ENCODE results near the gene TUBB4A. TPM values are rescaled to one million over a fixed set of nuclear protein-coding genes. Genes with fewer than 3 reads are reported as not detected.
"Not testable (repeated sequence)": the region's sequence is repeated elsewhere in the genome, so short reads cannot be mapped to it uniquely, and the experiment has no call there.

TUBB4A gene
- total RNA-seq: 1 to 10 TPM; 7.1 to 8.9 TPM
- 5.9 TPM for polyA plus RNA-seq

- no peaks in the 10 kb centered on the region for H3K36me3 ChIP-seq (ENCODE audit: insufficient read depth, low read length)
- peaks cover 0 to 5% of the 10 kb centered on the region in 2 donors for H3K27me3 Mint-ChIP-seq
- H3K27ac ChIP-seq (ENCODE audit: low read depth, low read length): no peak within 1 kb of the TSS
- H3K9me3 Mint-ChIP-seq: peaks cover 0 to 2% (median 0%) of the 10 kb centered on the region in 5 donors
- POLR2A ChIA-PET: no interaction called here
- peak within 1 kb of the TSS; percentile 78 to 91 (median 84) for H3K4me3 Mint-ChIP-seq
- peaks cover 8% of the 10 kb centered on the region for H3K4me1 ChIP-seq (ENCODE audit: insufficient read depth, low read length)
- H3K4me3 ChIP-seq (ENCODE audit: low read length): peak within 1 kb of the TSS; percentile 37
- peaks cover 3% of the 10 kb centered on the region for H3K27me3 ChIP-seq (ENCODE audit: insufficient read depth, low read length, poor library complexity, severe bottlenecking)
- H3K9me3 ChIP-seq (ENCODE audit: low read length): no peaks in the 10 kb centered on the region
- H3K4me1 Mint-ChIP-seq: peaks cover 14 to 41% (median 16%) of the 10 kb centered on the region in 3 donors
- DNase-seq: peak in 4 of 5 donors; percentile 12 to 62 (median 38)
- peak within 1 kb of the TSS in 5 of 8 donors; percentile 50 to 88 (median 57) for H3K27ac Mint-ChIP-seq
- CTCF ChIA-PET: interaction anchor here (1.3 to 2.6 kb wide), 2 partner anchors 15 to 21 kb away, joined by 4 to 6 read pairs; partner anchors contain the start of gene DENND1C
- peaks cover 0 to 6% (median 1%) of the 10 kb centered on the region in 3 donors for H3K36me3 Mint-ChIP-seq
Observed at GRCh38 chr19:6501740-6502648, at the start of gene TUBB4A. Gene TUBB4A, minus strand, starts transcription at chr19:6502309. Its CDS starts 97 bp downstream, at chr19:6502212.

DNA sequence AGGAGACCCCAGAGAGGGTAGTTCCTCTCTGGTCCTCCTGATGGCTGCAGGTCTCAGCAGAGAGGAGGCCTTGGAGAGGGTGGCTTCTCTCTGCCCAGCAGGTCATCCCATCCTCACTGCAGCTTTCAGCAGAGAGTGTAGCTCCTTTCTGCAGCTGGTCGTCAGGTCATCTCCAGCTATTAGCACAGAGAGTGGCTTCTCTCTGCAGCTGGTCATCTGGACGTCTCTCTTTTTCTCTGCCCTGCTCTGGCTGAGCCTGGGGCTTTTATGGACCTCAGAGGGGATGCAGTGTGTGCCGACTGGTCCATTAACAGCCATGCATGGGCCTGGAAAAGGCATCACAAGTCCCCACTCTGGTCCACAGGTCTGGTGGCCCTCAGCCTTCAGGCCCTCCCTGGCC is 49.0 kb upstream of the TUBB4A start:
- Histone ChIP-seq H3K36me3 (ENCODE audit: insufficient read depth, low read length) (no peaks in the 10 kb centered on the region), H3K9me3 (ENCODE audit: low read length) (no peaks in the 10 kb centered on the region), H3K27me3 (ENCODE audit: insufficient read depth, low read length, poor library complexity, severe bottlenecking) (no peaks in the 10 kb centered on the region), H3K4me3 (ENCODE audit: low read length) (peak overlapping the region; percentile 47), H3K4me1 (ENCODE audit: insufficient read depth, low read length) (peaks cover 8% of the 10 kb centered on the region), H3K27ac (ENCODE audit: low read depth, low read length) (no peak overlapping the region)
- ChIA-PET POLR2A (interaction anchor here (1.4 kb wide), 1 partner anchor 29 kb away, joined by 6 read pairs; no protein-coding TSS in a partner anchor), CTCF (interaction anchor here (0.6 to 2.4 kb wide), 11 partner anchors 8 to 332 kb away, joined by 3 to 13 read pairs (median 4); partner anchors contain the start of gene VAV1)
- H3K4me1 Mint-ChIP-seq: peaks cover 10 to 15% (median 10%) of the 10 kb centered on the region in 3 donors
- no peak overlapping the region for H3K4me3 Mint-ChIP-seq
- no peak overlapping the region for H3K27ac Mint-ChIP-seq
- no peak for DNase-seq
- H3K36me3 Mint-ChIP-seq: no peaks in the 10 kb centered on the region
- no peaks in the 10 kb centered on the region for H3K27me3 Mint-ChIP-seq
- no peaks in the 10 kb centered on the region for H3K9me3 Mint-ChIP-seq

DNA sequence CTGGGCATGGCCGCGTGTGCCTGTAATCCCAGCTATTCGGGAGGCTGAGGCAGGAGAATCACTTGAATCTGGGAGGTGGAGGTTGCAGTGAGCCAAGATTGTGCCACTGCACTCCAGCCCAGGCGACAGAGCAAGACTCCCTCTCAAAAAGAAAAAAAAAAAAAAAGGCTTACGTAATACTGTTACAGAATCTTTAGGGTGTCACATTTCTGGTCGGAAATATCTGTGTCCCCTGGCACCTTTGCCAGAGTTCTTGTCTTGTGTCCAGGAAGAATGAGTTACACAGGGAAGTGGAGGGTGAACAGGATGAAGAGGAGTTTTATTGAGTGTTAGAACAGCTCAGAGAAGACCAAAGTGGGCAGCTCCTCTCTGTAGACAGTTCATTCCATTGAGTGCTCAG is 48.6 kb upstream of the TUBB4A start:
- DNase-seq; H3K27me3 ChIP-seq (ENCODE audit: insufficient read depth, low read length, poor library complexity, severe bottlenecking); H3K36me3 Mint-ChIP-seq; H3K9me3 ChIP-seq (ENCODE audit: low read length); H3K4me3 ChIP-seq (ENCODE audit: low read length); POLR2A ChIA-PET; H3K4me1 ChIP-seq (ENCODE audit: insufficient read depth, low read length); H3K9me3 Mint-ChIP-seq; H3K27me3 Mint-ChIP-seq; H3K36me3 ChIP-seq (ENCODE audit: insufficient read depth, low read length); H3K27ac ChIP-seq (ENCODE audit: low read depth, low read length): not testable (repeated sequence)
- Mint-ChIP-seq H3K4me3 (peak overlapping the region in 1 of 7 donors; percentile 23), H3K27ac (peak overlapping the region in 3 of 8 donors; percentile 43 to 66 (median 43)), H3K4me1 (peaks cover 10 to 15% (median 10%) of the 10 kb centered on the region in 3 donors)
- CTCF ChIA-PET: interaction anchor here (0.6 to 2.4 kb wide), 3 partner anchors 34 to 221 kb away, joined by 3 to 13 read pairs (median 3); partner anchors contain the start of gene VAV1

DNA sequence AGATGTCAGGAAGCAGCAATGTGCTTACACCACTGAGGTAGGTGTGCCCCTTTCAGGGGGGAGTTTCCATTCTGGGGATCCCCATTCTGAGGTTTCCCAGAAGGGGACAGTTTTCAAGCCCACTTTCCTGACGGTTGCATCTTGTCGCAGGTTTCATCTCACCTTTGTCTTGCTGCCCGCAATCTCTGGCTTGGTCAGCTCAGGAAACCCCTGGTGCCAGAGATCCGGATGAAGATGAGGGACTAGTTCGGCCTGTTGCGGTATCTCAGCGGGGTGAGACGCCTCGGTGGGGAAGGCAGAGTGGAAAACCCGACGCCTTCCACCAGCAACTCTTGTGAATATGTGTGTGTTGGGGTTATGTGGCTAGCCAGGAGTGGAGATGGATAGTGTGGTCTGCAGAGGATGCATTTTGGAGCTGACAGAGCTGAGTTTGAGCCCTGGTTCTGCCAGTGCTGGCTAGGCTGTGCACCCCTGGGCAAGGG is 41.8 kb upstream of the TUBB4A start:
- no peak overlapping the region for H3K27ac ChIP-seq (ENCODE audit: low read depth, low read length)
- peaks cover 3 to 8% of the 10 kb centered on the region in 2 donors for H3K27me3 Mint-ChIP-seq
- CTCF ChIA-PET: no interaction called here
- H3K4me3 ChIP-seq (ENCODE audit: low read length): no peak overlapping the region
- no peak for DNase-seq
- H3K4me3 Mint-ChIP-seq: no peak overlapping the region
- H3K9me3 ChIP-seq (ENCODE audit: low read length): no peaks in the 10 kb centered on the region
- H3K27ac Mint-ChIP-seq: peak overlapping the region in 5 of 8 donors; percentile 14 to 67 (median 58)
- H3K27me3 ChIP-seq (ENCODE audit: insufficient read depth, low read length, poor library complexity, severe bottlenecking): no peaks in the 10 kb centered on the region
- POLR2A ChIA-PET: no interaction called here
- H3K4me1 ChIP-seq (ENCODE audit: insufficient read depth, low read length): no peaks in the 10 kb centered on the region
- no peaks in the 10 kb centered on the region for H3K36me3 Mint-ChIP-seq
- H3K4me1 Mint-ChIP-seq: peaks cover 6 to 11% (median 11%) of the 10 kb centered on the region in 3 donors
- no peaks in the 10 kb centered on the region for H3K9me3 Mint-ChIP-seq
- H3K36me3 ChIP-seq (ENCODE audit: insufficient read depth, low read length): no peaks in the 10 kb centered on the region

- DNase-seq: no peak
- Mint-ChIP-seq H3K36me3 (peaks cover 0 to 4% (median 2%) of the 10 kb centered on the region in 3 donors), H3K4me1 (peaks cover 17 to 34% (median 23%) of the 10 kb centered on the region in 3 donors), H3K4me3 (peak overlapping the region in 1 of 7 donors; percentile 28), H3K9me3 (peaks cover 0 to 1% (median 0%) of the 10 kb centered on the region in 5 donors), H3K27ac (peak overlapping the region in 1 of 8 donors; percentile 55), H3K27me3 (peaks cover 4 to 8% of the 10 kb centered on the region in 2 donors)
- no peak overlapping the region for H3K27ac ChIP-seq (ENCODE audit: low read depth, low read length)
- POLR2A ChIA-PET: interaction anchor here (0.5 kb wide), 1 partner anchor 90 kb away, joined by 3 read pairs; no protein-coding TSS in a partner anchor
- H3K4me1 ChIP-seq (ENCODE audit: insufficient read depth, low read length): peaks cover 21% of the 10 kb centered on the region
- H3K27me3 ChIP-seq (ENCODE audit: insufficient read depth, low read length, poor library complexity, severe bottlenecking): no peaks in the 10 kb centered on the region
- CTCF ChIA-PET: interaction anchor here (0.8 to 1.1 kb wide), 2 partner anchors 11 to 24 kb away, joined by 3 to 4 read pairs; no protein-coding TSS in a partner anchor
- H3K4me3 ChIP-seq (ENCODE audit: low read length): no peak overlapping the region
- H3K36me3 ChIP-seq (ENCODE audit: insufficient read depth, low read length): no peaks in the 10 kb centered on the region
- H3K9me3 ChIP-seq (ENCODE audit: low read length): no peaks in the 10 kb centered on the region
Observed at GRCh38 chr19:6540918-6541689, 39.0 kb upstream of the TUBB4A start.

- Mint-ChIP-seq H3K27me3 (peaks cover 8 to 11% of the 10 kb centered on the region in 2 donors), H3K36me3 (peaks cover 0 to 10% (median 8%) of the 10 kb centered on the region in 3 donors), H3K27ac (peak overlapping the region in 1 of 8 donors; percentile 92), H3K4me3 (no peak overlapping the region), H3K9me3 (peaks cover 0 to 2% (median 0%) of the 10 kb centered on the region in 5 donors), H3K4me1 (peaks cover 23 to 41% (median 33%) of the 10 kb centered on the region in 3 donors)
- ChIA-PET CTCF (interaction anchor here (1.0 kb wide), 1 partner anchor 12 kb away, joined by 4 read pairs; no protein-coding TSS in a partner anchor), POLR2A (interaction anchor here (1.0 kb wide), 1 partner anchor 10 kb away, joined by 3 read pairs; no protein-coding TSS in a partner anchor)
- peaks cover 27% of the 10 kb centered on the region for H3K4me1 ChIP-seq (ENCODE audit: insufficient read depth, low read length)
- H3K9me3 ChIP-seq (ENCODE audit: low read length): no peaks in the 10 kb centered on the region
- no peak overlapping the region for H3K4me3 ChIP-seq (ENCODE audit: low read length)
- no peaks in the 10 kb centered on the region for H3K27me3 ChIP-seq (ENCODE audit: insufficient read depth, low read length, poor library complexity, severe bottlenecking)
- DNase-seq: no peak
- no peaks in the 10 kb centered on the region for H3K36me3 ChIP-seq (ENCODE audit: insufficient read depth, low read length)
- H3K27ac ChIP-seq (ENCODE audit: low read depth, low read length): no peak overlapping the region
Observed at GRCh38 chr19:6539514-6539913, 37.4 kb upstream of the TUBB4A start.

- no peak overlapping the region for H3K4me3 ChIP-seq (ENCODE audit: low read length)
- ChIA-PET CTCF (interaction anchor here (0.8 to 3.0 kb wide), 5 partner anchors 12 to 328 kb away, joined by 3 to 12 read pairs (median 3); no protein-coding TSS in a partner anchor), POLR2A (interaction anchor here (0.6 to 0.8 kb wide), 3 partner anchors 11 to 68 kb away, joined by 3 to 6 read pairs (median 3); no protein-coding TSS in a partner anchor)
- DNase-seq: no peak
- Mint-ChIP-seq H3K36me3 (peaks cover 0 to 12% (median 8%) of the 10 kb centered on the region in 3 donors), H3K4me3 (peak overlapping the region in 6 of 7 donors; percentile 53 to 76 (median 68)), H3K4me1 (peaks cover 37 to 54% (median 54%) of the 10 kb centered on the region in 3 donors), H3K27ac (peak overlapping the region; percentile 68 to 92 (median 78)), H3K9me3 (peaks cover 0 to 2% (median 0%) of the 10 kb centered on the region in 5 donors), H3K27me3 (peaks cover 18 to 27% of the 10 kb centered on the region in 2 donors)
- peaks cover 9% of the 10 kb centered on the region for H3K27me3 ChIP-seq (ENCODE audit: insufficient read depth, low read length, poor library complexity, severe bottlenecking)
- H3K4me1 ChIP-seq (ENCODE audit: insufficient read depth, low read length): peaks cover 48% of the 10 kb centered on the region
- H3K36me3 ChIP-seq (ENCODE audit: insufficient read depth, low read length): no peaks in the 10 kb centered on the region
- H3K9me3 ChIP-seq (ENCODE audit: low read length): no peaks in the 10 kb centered on the region
- no peak overlapping the region for H3K27ac ChIP-seq (ENCODE audit: low read depth, low read length)
Observed at GRCh38 chr19:6535558-6536137, 33.5 kb upstream of the TUBB4A start.

Data from CD8-positive, alpha-beta memory T cell (primary cell).